NCI-H510A treated with DMSO at 0.1 percent for 48 hours (cell line): ENCODE data around the gene GSDME.
"Not testable (repeated sequence)": the region's sequence is repeated elsewhere in the genome, so short reads cannot be mapped to it uniquely, and the experiment has no call there.

Experiments used
- DNase-seq: peaks from one replicate; lab custom pipeline; 2025; lab: John Stamatoyannopoulos, UW

The GSDME gene

GRCh38 chr7:24757353-24758275 is at the start of gene GSDME:
GSDME (minus strand) TSS chr7:24757464; CDS start chr7:24749774, 7,690 bp downstream.
- peak; percentile 29 for DNase-seq

GRCh38 chr7:24802300-24802699 is 45.0 kb upstream of the GSDME start:
- DNase-seq: no peak

- DNase-seq: no peak
These were observed 44.6 kb upstream of the GSDME start for GRCh38 chr7:24801883-24802282.

GRCh38 chr7:24800667-24801066 is 43.4 kb upstream of the GSDME start:
- no peak for DNase-seq

GRCh38 chr7:24800073-24800472 is 42.8 kb upstream of the GSDME start:
- DNase-seq: no peak

- DNase-seq: no peak
These were observed 42.2 kb upstream of the GSDME start for GRCh38 chr7:24799506-24799905.

GRCh38 chr7:24798261-24798660 is 41.0 kb upstream of the GSDME start:
- DNase-seq: no peak

GRCh38 chr7:24797270-24797669 is 40.0 kb upstream of the GSDME start:
- no peak for DNase-seq

- no peak for DNase-seq
These were observed 38.1 kb upstream of the GSDME start for GRCh38 chr7:24795407-24795767.

- DNase-seq: not testable (repeated sequence)
These were observed 37.6 kb upstream of the GSDME start for GRCh38 chr7:24794751-24795406.

- no peak for DNase-seq
These were observed 36.9 kb upstream of the GSDME start for GRCh38 chr7:24793982-24794648.

- no peak for DNase-seq
These were observed 31.8 kb upstream of the GSDME start for GRCh38 chr7:24788961-24789576.

- no peak for DNase-seq
These were observed 30.8 kb upstream of the GSDME start for GRCh38 chr7:24788075-24788474.

GRCh38 chr7:24786941-24787340 is 29.7 kb upstream of the GSDME start:
- no peak for DNase-seq

- no peak for DNase-seq
These were observed 29.0 kb upstream of the GSDME start for GRCh38 chr7:24786306-24786705.

- no peak for DNase-seq
These were observed 27.0 kb upstream of the GSDME start for GRCh38 chr7:24784277-24784676.

- no peak for DNase-seq
These were observed 26.4 kb upstream of the GSDME start for GRCh38 chr7:24783698-24784097.

GRCh38 chr7:24781106-24781505 is 23.8 kb upstream of the GSDME start:
- no peak for DNase-seq

GRCh38 chr7:24779283-24779655 is 22.0 kb upstream of the GSDME start:
- DNase-seq: no peak

- no peak for DNase-seq
These were observed 21.4 kb upstream of the GSDME start for GRCh38 chr7:24778543-24779282.

- no peak for DNase-seq
These were observed 20.5 kb upstream of the GSDME start for GRCh38 chr7:24777806-24778205.

- no peak for DNase-seq
These were observed 16.4 kb upstream of the GSDME start for GRCh38 chr7:24773646-24774045.
